ENCODE results near the gene OR4D10. TPM values are rescaled to one million over a fixed set of nuclear protein-coding genes. Genes with fewer than 3 reads are reported as not detected.
"Not testable (repeated sequence)": the region's sequence is repeated elsewhere in the genome, so short reads cannot be mapped to it uniquely, and the experiment has no call there.

Gene OR4D10
- total RNA-seq, 4 donors from 2014 or later, result not detected

DNA sequence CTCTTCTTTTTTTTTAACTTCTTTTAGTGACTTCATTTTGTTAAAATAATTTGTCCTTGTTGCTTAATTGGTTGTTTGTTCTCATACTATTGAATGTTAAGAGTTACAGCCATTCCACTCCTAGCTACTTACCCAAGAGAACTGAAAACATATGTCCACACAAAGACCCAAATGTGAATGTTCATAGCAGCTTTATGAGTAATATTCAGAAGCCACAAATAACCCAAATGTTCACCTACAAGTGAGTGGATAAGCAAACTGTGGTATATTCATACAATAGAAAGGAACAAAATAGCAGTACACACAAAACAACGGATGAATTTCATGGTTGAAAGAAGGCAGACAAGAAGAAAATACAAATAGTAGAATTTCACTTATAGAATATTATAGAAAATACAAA is 28.8 kb downstream of the OR4D10 start:
- Histone ChIP-seq H3K27ac (no peak overlapping the region), H3K4me1 (no peaks in the 10 kb centered on the region), H3K4me3 (no peak overlapping the region), H3K36me3 (no peaks in the 10 kb centered on the region), H3K27me3 (no peaks in the 10 kb centered on the region), H3K9me3 (no peaks in the 10 kb centered on the region)
- no peak for DNase-seq (ENCODE audit: low spot score in 2 of 2)
- TF ChIP-seq, protein P1, sequence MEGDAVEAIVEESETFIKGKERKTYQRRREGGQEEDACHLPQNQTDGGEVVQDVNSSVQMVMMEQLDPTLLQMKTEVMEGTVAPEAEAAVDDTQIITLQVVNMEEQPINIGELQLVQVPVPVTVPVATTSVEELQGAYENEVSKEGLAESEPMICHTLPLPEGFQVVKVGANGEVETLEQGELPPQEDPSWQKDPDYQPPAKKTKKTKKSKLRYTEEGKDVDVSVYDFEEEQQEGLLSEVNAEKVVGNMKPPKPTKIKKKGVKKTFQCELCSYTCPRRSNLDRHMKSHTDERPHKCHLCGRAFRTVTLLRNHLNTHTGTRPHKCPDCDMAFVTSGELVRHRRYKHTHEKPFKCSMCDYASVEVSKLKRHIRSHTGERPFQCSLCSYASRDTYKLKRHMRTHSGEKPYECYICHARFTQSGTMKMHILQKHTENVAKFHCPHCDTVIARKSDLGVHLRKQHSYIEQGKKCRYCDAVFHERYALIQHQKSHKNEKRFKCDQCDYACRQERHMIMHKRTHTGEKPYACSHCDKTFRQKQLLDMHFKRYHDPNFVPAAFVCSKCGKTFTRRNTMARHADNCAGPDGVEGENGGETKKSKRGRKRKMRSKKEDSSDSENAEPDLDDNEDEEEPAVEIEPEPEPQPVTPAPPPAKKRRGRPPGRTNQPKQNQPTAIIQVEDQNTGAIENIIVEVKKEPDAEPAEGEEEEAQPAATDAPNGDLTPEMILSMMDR (IDR thresholded peaks at IDR 0.05), result no peak
- TF ChIP-seq POLR2A (IDR thresholded peaks at IDR 0.05), result no peak
- TF ChIP-seq EP300 (IDR thresholded peaks at IDR 0.05), result no peak
- 56 to 83% methylated on average over 1 of the region's 1 CpG for WGBS, 2 donors

DNA sequence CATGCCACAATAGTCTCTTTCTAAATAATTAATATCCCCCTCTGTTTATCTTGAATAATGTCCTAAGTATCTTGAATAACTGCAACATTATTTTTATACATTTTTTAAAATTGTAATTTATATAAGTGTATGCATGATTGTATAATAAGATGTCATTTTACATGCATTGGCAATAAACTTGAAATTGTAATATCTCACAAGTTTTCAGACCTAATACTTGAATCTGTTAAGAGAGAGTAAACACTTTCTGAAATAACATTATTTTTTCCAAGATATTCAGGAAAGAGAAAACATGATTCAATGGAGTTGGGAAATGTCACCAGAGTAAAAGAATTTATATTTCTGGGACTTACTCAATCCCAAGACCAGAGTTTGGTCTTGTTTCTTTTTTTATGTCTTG is 30.2 kb downstream of the OR4D10 start, which contains the start of gene OR4D11:
Gene OR4D11 (plus strand): TSS at position 301 of the 400 bp plus-strand sequence. CDS start 0 bp downstream, at position 301.
- no peak for DNase-seq (ENCODE audit: low spot score in 2 of 2)
- H3K4me3 ChIP-seq, result no peak within 1 kb of the TSS
- TF ChIP-seq, protein P1 (IDR thresholded peaks at IDR 0.05), result no peak
- TF ChIP-seq POLR2A (IDR thresholded peaks at IDR 0.05), result no peak
- TF ChIP-seq EP300 (IDR thresholded peaks at IDR 0.05), result no peak
- no peak within 1 kb of the TSS for H3K27ac ChIP-seq
- no peaks in the 10 kb centered on the region for H3K4me1 ChIP-seq
- H3K9me3 ChIP-seq, result no peaks in the 10 kb centered on the region
- no peaks in the 10 kb centered on the region for H3K36me3 ChIP-seq
- no peaks in the 10 kb centered on the region for H3K27me3 ChIP-seq

- Histone ChIP-seq H3K27ac (no peak within 1 kb of the TSS), H3K9me3 (no peaks in the 10 kb centered on the region), H3K4me1 (peaks cover 0 to 3% (median 0%) of the 10 kb centered on the region in 4 donors), H3K4me3 (no peak within 1 kb of the TSS), H3K27me3 (no peaks in the 10 kb centered on the region), H3K36me3 (no peaks in the 10 kb centered on the region)
- TF ChIP-seq, protein P1 (IDR thresholded peaks at IDR 0.05), result no peak
- TF ChIP-seq POLR2A (IDR thresholded peaks at IDR 0.05) (no peak), EP300 (IDR thresholded peaks at IDR 0.05) (no peak)
- DNase-seq (ENCODE audit: low spot score in 2 of 2), result no peak
- 23 to 29% methylated on average over 2 of the region's 2 CpGs for WGBS, 2 donors
These were observed 38.0 kb downstream of the OR4D10 start, which contains the start of gene OR4D9 for GRCh38 chr11:59510941-59511589. Gene OR4D9 (plus strand): TSS chr11:59511539. CDS start chr11:59514913, 3,374 bp downstream.

GRCh38 chr11:59511675-59512074 is 38.6 kb downstream of the OR4D10 start:
- no peak overlapping the region for H3K27ac ChIP-seq
- H3K27me3 ChIP-seq, result no peaks in the 10 kb centered on the region
- peaks cover 0 to 3% (median 0%) of the 10 kb centered on the region in 4 donors for H3K4me1 ChIP-seq
- H3K4me3 ChIP-seq, result no peak overlapping the region
- no peak for DNase-seq (ENCODE audit: low spot score in 2 of 2)
- no peaks in the 10 kb centered on the region for H3K36me3 ChIP-seq
- no peak for TF ChIP-seq EP300 (IDR thresholded peaks at IDR 0.05)
- no peak for TF ChIP-seq POLR2A (IDR thresholded peaks at IDR 0.05)
- TF ChIP-seq, protein P1 (IDR thresholded peaks at IDR 0.05), result no peak
- 64 to 66% methylated on average over 1 of the region's 1 CpG for WGBS, 2 donors
- H3K9me3 ChIP-seq, result no peaks in the 10 kb centered on the region

- WGBS, 2 donors, result 79 to 81% methylated on average over 2 of the region's 2 CpGs
- not testable (repeated sequence) for H3K36me3 ChIP-seq; DNase-seq (ENCODE audit: low spot score in 2 of 2); H3K27ac ChIP-seq; H3K4me1 ChIP-seq; H3K27me3 ChIP-seq; H3K4me3 ChIP-seq; H3K9me3 ChIP-seq
These were observed 47.0 kb downstream of the OR4D10 start for GRCh38 chr11:59520139-59520538.
